Endothelial cell of umbilical vein (primary cell): ENCODE data around the gene PDSS2. TPM values are rescaled to one million over a fixed set of nuclear protein-coding genes. Genes with fewer than 3 reads are reported as not detected.

ENCODE experiments used
- BruUV-seq: library from RNA; stranded (reverse); fragments of 400-500 nt; replicated peaks from 2 replicates; lab custom pipeline; 2021; lab: Mats Ljungman, UMichigan
- CTCF ChIA-PET: fragments of 300-600, 350-600 bp; sonication (Branson Sonifier 250); formaldehyde crosslinking; loops from one replicate; lab custom pipeline; 2021; ENCODE audit warnings: antibody characterized with exemption, inconsistent platforms; lab: Charles Lee
- POLR2A ChIA-PET: fragments of 300-600, 350-600 bp; sonication (Branson Sonifier 250); formaldehyde crosslinking; loops from one replicate; lab custom pipeline; 2021; ENCODE audit warnings: antibody characterized with exemption, inconsistent platforms; lab: Charles Lee
- DNase-seq: peaks from one replicate; pipeline ENCODE4 v3.0.0-alpha.2; 2011; ENCODE audit warnings: low read depth, low spot score
- FAIRE-seq: peaks from 2 replicates; lab custom pipeline; 2011; peaks lifted over from hg19 to GRCh38; lab: Jason Lieb, UNC
- H2AFZ ChIP-seq: 2 replicates; pipeline ENCODE4 v1.6.0; 2012; ENCODE audit warnings: low read depth, low read length, control low read depth, inconsistent platforms
- H3K27ac ChIP-seq: 2 replicates; pipeline ENCODE4 v1.5.1; 2011; ENCODE audit warnings: low read depth, mild to moderate bottlenecking, control low read depth, low read length, moderate library complexity; ENCODE audit not compliant: insufficient read depth
- H3K27me3 ChIP-seq, 2 experiments: 2 replicates each; pipeline versions ENCODE4 v1.6.0 to v1.6.1; 2011; ENCODE audit warnings: low read length in 2 of 2, mixed read lengths in 1 of 2; ENCODE audit not compliant: control insufficient read depth in 2 of 2, insufficient read depth in 2 of 2
- H3K36me3 ChIP-seq, 2 experiments: 2 replicates in 1 of 2; 3 replicates in 1 of 2; pipeline ENCODE4 v1.5.1; 2011; ENCODE audit warnings: low read length in 2 of 2, mild to moderate bottlenecking in 1 of 2, moderate library complexity in 1 of 2; ENCODE audit not compliant: control insufficient read depth in 2 of 2, insufficient read depth in 2 of 2; ENCODE audit errors: extremely low read depth in 1 of 2
- H3K4me1 ChIP-seq: 3 replicates; pipeline ENCODE4 v1.5.1; 2011; ENCODE audit warnings: mild to moderate bottlenecking, low read length; ENCODE audit not compliant: control insufficient read depth, insufficient read depth; ENCODE audit errors: extremely low read depth
- H3K4me2 ChIP-seq: 2 replicates; pipeline ENCODE4 v1.6.1; 2011; ENCODE audit warnings: low read length, control low read depth, mixed read lengths; ENCODE audit not compliant: insufficient read depth
- H3K4me3 ChIP-seq, 3 experiments: fragments of 200-600 bp in 1 of 3; sonication (generic), shearing (Covaris generic) in 1 of 3; replicated peaks in 1 of 3; 2 replicates each; pipeline ENCODE4 v1.5.1; 2011 to 2016; ENCODE audit warnings: control low read depth in 3 of 3, low read length in 3 of 3, mild to moderate bottlenecking in 2 of 3, inconsistent platforms in 1 of 3, low read depth in 1 of 3, moderate library complexity in 1 of 3; ENCODE audit not compliant: insufficient read depth in 1 of 3
- H3K79me2 ChIP-seq: 2 replicates; pipeline ENCODE4 v1.6.0; 2012; ENCODE audit warnings: low read length, inconsistent platforms; ENCODE audit not compliant: control insufficient read depth, insufficient read depth
- H3K9ac ChIP-seq: replicated peaks from 2 replicates; pipeline ENCODE3; 2011; ENCODE audit warnings: low read length, control low read depth; ENCODE audit not compliant: insufficient read depth; ENCODE audit errors: extremely low read depth
- H3K9me1 ChIP-seq: replicated peaks from 3 replicates; pipeline ENCODE4 v1.6.0; 2011; ENCODE audit warnings: mild to moderate bottlenecking, low read length; ENCODE audit not compliant: control insufficient read depth, insufficient read depth; ENCODE audit errors: extremely low read depth
- H3K9me3 ChIP-seq: replicated peaks from 2 replicates; pipeline ENCODE4 v1.5.1; 2012; ENCODE audit warnings: low read length, inconsistent platforms; ENCODE audit not compliant: control insufficient read depth, insufficient read depth
- H4K20me1 ChIP-seq: replicated peaks from 2 replicates; pipeline ENCODE3; 2011; ENCODE audit warnings: mild to moderate bottlenecking, low read length; ENCODE audit not compliant: control insufficient read depth, insufficient read depth; ENCODE audit errors: extremely low read depth
- EZH2 ChIP-seq: IDR thresholded peaks from 2 replicates; pipeline ENCODE4 v1.6.1; 2012; ENCODE audit warnings: borderline replicate concordance, low read depth, mild to moderate bottlenecking, moderate library complexity, low read length, inconsistent platforms; ENCODE audit not compliant: severe bottlenecking
- FOS ChIP-seq: IDR thresholded peaks from 2 replicates; pipeline ENCODE4 v1.6.1; 2011; ENCODE audit warnings: mild to moderate bottlenecking, low read length, moderate library complexity, borderline replicate concordance; ENCODE audit not compliant: insufficient read depth
- GATA2 ChIP-seq: IDR thresholded peaks from 2 replicates; pipeline ENCODE4 v1.7.0; 2011; ENCODE audit warnings: low read depth, mild to moderate bottlenecking, moderate library complexity, mixed read lengths, low read length; ENCODE audit not compliant: insufficient read length, insufficient read depth
- JUN ChIP-seq: IDR thresholded peaks from 2 replicates; pipeline ENCODE4 v1.6.1; 2011; ENCODE audit warnings: borderline replicate concordance, low read depth; ENCODE audit not compliant: insufficient read length, insufficient read depth
- MYC ChIP-seq: IDR thresholded peaks from one replicate; pipeline ENCODE4 v1.6.1; 2011; ENCODE audit warnings: mild to moderate bottlenecking, low read depth, low read length
- POLR2A ChIP-seq: IDR thresholded peaks from 2 replicates; pipeline ENCODE4 v1.6.1; 2012; ENCODE audit warnings: low read depth, mild to moderate bottlenecking, control low read depth, low read length
- POLR2AphosphoS5 ChIP-seq: IDR thresholded peaks from 2 replicates; pipeline ENCODE4 v1.6.1; 2012; ENCODE audit warnings: low read depth, mild to moderate bottlenecking, control low read depth, low read length, moderate library complexity; ENCODE audit not compliant: insufficient read depth
- dilution Hi-C: fragments of 300-500 bp; cut with MboI; formaldehyde crosslinking; loops from one replicate; pipeline ENCODE4 v1.15.0; 2019; ENCODE audit warnings: low sequenced_read_pairs; ENCODE audit not compliant: extremely low pct_ligation_motif_present
- intact Hi-C: fragments of 100-400 bp; cut with micrococcal nuclease; formaldehyde crosslinking; loops from one replicate; pipeline ENCODE4 v1.10.0; 2022
- polyA plus RNA-seq, 4 experiments: library from polyadenylated mRNA; depleted of rRNA in 3 of 4; stranded (reverse) in 3 of 4; unstranded in 1 of 4; fragments of >200 nt; gene quantifications; 2 replicates each; pipeline versions ENCODE4 v1.2.1 to v1.2.3, GENCODE V29; 2011 to 2012; ENCODE audit warnings: missing spikeins in 1 of 4
- total RNA-seq: library from RNA; stranded (reverse); gene quantifications from 2 replicates; pipeline ENCODE4 v1.2.3, GENCODE V29; 2021
- TF ChIP-seq, protein P1 (sequence below): IDR thresholded peaks from 2 replicates; pipeline ENCODE4 v1.6.1; 2011; ENCODE audit not compliant: insufficient read depth, insufficient read length
- TF ChIP-seq, protein P2 (sequence below), 2 donors: IDR thresholded peaks; 1 replicate in 1 of 2; 2 replicates in 1 of 2; pipeline ENCODE4 v1.5.1; 2011; ENCODE audit warnings: low read length in 2 of 2, mild to moderate bottlenecking in 2 of 2, moderate library complexity in 2 of 2, control low read depth in 1 of 2, inconsistent platforms in 1 of 2, low read depth in 1 of 2; ENCODE audit not compliant: insufficient read depth in 1 of 2; ENCODE audit errors: extremely low read depth in 1 of 2

Gene PDSS2
- total and polyA plus RNA-seq, 2 donors (not counting 3 experiments of a cell fraction or from before 2014, with no cell fraction given), result 7.6 to 9.3 TPM

DNA sequence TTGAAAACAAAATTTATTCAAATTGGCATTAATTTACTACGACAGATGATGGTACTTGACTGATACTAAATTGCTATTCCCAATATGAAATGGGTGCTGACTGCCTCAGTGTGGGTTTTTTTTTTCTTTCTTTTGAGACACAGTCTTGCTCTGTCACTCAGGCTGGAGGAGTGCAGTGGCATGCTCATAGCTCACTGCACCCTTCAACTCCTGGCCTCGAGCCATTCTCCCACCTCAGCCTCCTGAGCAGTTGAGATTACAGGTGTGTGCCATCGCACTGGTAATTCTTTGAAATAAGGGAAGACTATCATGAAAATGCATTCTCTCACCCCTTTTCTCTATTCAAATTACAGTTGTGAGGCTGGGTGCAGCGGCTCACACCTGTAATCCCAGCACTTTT, 22.5 kb downstream of the PDSS2 start:
- H2AFZ ChIP-seq, result no peak overlapping the region
- H3K4me1 ChIP-seq, result peaks cover 3% of the 10 kb centered on the region
- no peaks in the 10 kb centered on the region for H3K27me3 ChIP-seq
- H3K4me3 ChIP-seq, result no peak overlapping the region
- H4K20me1 ChIP-seq, result no peaks in the 10 kb centered on the region
- H3K9ac ChIP-seq, result no peak overlapping the region
- no TSS peak for BruUV-seq
- ChIA-PET CTCF (interaction anchor here (0.5 to 0.7 kb wide), 2 partner anchors 40 to 557 kb away, joined by 3 to 4 read pairs; no protein-coding TSS in a partner anchor), POLR2A (no interaction called here)
- H3K4me2 ChIP-seq, result no peak overlapping the region
- dilution Hi-C loops (no loop called here), intact Hi-C loops (no loop called here)
- TF ChIP-seq GATA2 (no peak), MYC (no peak), EZH2 (no peak), POLR2A (no peak), FOS (no peak), JUN (no peak), POLR2AphosphoS5 (no peak)
- TF ChIP-seq, protein P1, sequence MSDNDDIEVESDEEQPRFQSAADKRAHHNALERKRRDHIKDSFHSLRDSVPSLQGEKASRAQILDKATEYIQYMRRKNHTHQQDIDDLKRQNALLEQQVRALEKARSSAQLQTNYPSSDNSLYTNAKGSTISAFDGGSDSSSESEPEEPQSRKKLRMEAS, result no peak
- TF ChIP-seq, protein P2, sequence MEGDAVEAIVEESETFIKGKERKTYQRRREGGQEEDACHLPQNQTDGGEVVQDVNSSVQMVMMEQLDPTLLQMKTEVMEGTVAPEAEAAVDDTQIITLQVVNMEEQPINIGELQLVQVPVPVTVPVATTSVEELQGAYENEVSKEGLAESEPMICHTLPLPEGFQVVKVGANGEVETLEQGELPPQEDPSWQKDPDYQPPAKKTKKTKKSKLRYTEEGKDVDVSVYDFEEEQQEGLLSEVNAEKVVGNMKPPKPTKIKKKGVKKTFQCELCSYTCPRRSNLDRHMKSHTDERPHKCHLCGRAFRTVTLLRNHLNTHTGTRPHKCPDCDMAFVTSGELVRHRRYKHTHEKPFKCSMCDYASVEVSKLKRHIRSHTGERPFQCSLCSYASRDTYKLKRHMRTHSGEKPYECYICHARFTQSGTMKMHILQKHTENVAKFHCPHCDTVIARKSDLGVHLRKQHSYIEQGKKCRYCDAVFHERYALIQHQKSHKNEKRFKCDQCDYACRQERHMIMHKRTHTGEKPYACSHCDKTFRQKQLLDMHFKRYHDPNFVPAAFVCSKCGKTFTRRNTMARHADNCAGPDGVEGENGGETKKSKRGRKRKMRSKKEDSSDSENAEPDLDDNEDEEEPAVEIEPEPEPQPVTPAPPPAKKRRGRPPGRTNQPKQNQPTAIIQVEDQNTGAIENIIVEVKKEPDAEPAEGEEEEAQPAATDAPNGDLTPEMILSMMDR (IDR thresholded peaks at IDR 0.05; ENCODE audit: extremely low read depth in 1 of 2, insufficient read depth in 1 of 2, low read depth in 1 of 2, low read length in 2 of 2), result no peak
- H3K27ac ChIP-seq, result no peak overlapping the region
- H3K79me2 ChIP-seq, result peaks cover 11% of the 10 kb centered on the region
- no peak for FAIRE-seq
- no peaks in the 10 kb centered on the region for H3K9me3 ChIP-seq
- H3K9me1 ChIP-seq, result no peaks in the 10 kb centered on the region
- no peaks in the 10 kb centered on the region for H3K36me3 ChIP-seq
- no peak for DNase-seq
